ENCODE data around the gene KLC3.

The KLC3 gene

DNA sequence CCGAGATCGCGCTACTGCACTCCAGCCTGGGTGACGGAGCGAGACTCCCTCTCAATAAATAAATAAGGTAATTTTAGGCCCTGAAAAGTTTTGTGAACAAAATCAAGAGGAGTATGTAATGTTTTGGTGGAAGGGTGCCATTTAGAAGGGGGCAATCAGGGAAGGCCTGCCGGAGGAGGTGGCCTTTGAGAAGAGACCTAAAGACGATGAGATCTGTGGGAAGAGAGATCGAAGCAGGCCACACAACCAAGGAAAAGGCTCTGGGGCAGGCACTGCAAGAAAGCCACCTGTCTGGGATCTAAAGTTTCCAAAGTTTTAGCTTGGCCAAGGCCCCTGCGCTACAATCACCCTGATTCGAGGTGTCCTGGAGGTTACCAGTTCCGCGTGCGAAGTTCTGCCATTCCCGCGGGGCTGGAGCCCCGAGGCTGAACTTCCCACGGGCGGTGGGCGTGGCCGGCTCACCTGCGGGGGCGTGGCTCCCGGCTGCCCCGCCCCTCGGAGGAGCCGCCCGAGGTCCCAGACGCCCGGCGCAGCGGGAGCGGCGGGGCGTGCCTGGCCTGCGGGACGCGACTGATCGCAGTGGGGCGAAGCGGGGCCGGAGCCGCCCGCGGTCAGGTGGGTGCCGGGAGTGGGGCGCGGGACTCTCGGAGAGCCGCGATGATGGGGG lies at the start of gene KLC3:
Gene KLC3 (plus strand): TSS at position 519 of the 667 bp plus-strand sequence. CDS start 4,792 bp downstream, outside the sequence.
- peak within 1 kb of the TSS; percentile 18 for H3K4me3 ChIP-seq (ENCODE audit: low read depth, low read length)
- in situ Hi-C loops (cut with HindIII; ENCODE audit: low sequenced_read_pairs): no loop called here
- no peak for TF ChIP-seq CTCF (IDR thresholded peaks at IDR 0.05; ENCODE audit: low read depth, low read length, missing control alignments)
- no peak for DNase-seq (ENCODE audit: low read depth)

DNA sequence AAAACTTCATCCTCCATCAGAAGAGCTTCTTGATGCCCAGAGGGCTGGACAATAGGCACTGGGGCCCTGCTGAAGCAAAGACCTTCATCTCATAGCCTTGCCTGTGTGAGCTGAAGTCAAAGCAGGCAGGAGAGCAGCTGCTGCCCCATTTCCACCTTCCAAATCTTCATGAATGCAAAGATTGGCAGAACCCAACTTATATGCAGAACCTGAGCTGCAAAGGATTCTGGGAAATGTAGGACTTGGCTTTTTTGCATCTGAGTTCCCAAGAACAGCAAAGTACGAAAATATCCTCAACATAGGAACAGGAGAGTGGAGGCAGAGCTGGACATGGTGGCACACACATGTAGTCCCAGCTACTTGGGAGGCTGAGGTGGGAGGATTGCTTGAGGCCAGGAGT lies 48.7 kb upstream of the KLC3 start:
- no peak for TF ChIP-seq CTCF (IDR thresholded peaks at IDR 0.05; ENCODE audit: low read depth, low read length, missing control alignments)
- DNase-seq (ENCODE audit: low read depth): no peak
- H3K4me3 ChIP-seq (ENCODE audit: low read depth, low read length): no peak overlapping the region
- in situ Hi-C loops (cut with HindIII; ENCODE audit: low sequenced_read_pairs): no loop called here

DNA sequence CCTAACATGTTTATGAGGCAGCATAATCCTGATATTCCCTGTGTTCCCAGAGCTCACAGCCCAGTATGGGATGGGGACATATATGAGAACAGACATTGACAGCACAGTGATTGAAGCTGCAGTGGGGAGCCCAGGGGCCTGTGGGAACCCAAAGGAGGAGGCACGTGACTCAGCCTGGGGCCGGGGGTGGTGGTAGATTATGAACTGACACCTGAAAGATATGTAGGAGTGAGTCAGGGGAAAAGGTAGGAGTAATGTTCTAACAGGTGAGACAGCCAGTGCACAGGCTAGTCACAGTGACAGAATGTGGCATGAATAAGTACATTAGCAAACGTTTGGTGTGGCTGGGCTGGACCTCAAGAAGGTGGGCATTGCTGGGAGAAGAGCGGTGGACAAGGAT lies 46.9 kb upstream of the KLC3 start:
- in situ Hi-C loops (cut with HindIII; ENCODE audit: low sequenced_read_pairs): no loop called here
- no peak for DNase-seq (ENCODE audit: low read depth)
- H3K4me3 ChIP-seq (ENCODE audit: low read depth, low read length): no peak overlapping the region
- no peak for TF ChIP-seq CTCF (IDR thresholded peaks at IDR 0.05; ENCODE audit: low read depth, low read length, missing control alignments)

DNA sequence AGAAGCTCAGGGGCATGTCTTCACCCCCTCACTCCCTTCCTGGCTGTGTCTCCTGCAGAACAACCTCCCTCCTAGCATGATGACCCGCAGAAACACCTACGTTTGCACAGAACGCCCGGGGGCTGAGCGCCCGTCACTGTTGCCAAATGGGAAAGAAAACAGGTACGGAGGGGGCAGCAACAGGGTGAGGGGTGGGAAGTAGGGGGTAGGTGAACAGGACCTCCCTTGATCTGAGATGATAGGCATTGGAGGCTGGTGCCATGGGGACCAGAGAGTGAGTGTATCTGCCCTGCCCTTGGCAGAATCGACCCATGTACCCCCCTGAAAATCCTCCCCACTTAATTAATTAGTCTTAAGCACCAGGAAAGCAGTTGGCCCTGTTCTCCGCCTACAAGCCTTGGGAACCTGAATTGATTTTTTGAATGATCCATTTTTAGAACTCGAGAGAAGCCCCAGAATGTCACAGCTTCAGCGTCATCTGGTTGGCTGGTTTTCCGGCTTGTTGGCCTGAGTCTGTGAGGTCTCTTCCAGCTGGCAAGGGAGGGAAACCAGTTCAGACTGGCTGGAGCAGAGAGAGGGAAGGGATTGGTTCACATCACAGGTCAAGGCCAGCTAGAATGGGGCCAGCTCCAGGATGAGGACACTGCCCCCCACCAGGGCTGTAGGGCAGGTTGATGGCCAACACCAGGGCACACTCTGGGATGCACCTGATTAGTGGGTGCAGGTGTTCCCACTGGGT lies 46.1 kb upstream of the KLC3 start:
- no peak for DNase-seq (ENCODE audit: low read depth)
- H3K4me3 ChIP-seq (ENCODE audit: low read depth, low read length): no peak overlapping the region
- no peak for TF ChIP-seq CTCF (IDR thresholded peaks at IDR 0.05; ENCODE audit: low read depth, low read length, missing control alignments)
- in situ Hi-C loops (cut with HindIII; ENCODE audit: low sequenced_read_pairs): no loop called here

DNA sequence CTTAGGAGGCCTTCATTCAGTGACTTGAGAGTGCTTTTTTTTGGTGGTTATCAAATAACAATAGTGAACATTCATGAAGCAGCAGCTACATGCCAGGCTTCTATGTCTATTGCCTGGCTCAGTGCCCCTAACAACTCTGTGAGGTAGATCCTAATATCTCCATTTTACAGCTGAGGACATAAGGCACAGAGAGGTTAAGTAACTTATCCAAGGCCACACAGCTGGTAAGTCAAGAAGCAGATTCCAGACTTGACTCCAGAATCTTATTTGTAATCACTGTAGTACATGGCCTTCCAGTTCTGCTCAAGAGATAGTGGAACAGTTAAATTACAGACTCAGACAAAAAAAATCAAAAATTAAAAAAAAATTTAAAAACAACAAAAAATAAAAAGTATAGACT lies 44.7 kb upstream of the KLC3 start:
- no peak overlapping the region for H3K4me3 ChIP-seq (ENCODE audit: low read depth, low read length)
- DNase-seq (ENCODE audit: low read depth): no peak
- no peak for TF ChIP-seq CTCF (IDR thresholded peaks at IDR 0.05; ENCODE audit: low read depth, low read length, missing control alignments)
- in situ Hi-C loops (cut with HindIII; ENCODE audit: low sequenced_read_pairs): no loop called here

DNA sequence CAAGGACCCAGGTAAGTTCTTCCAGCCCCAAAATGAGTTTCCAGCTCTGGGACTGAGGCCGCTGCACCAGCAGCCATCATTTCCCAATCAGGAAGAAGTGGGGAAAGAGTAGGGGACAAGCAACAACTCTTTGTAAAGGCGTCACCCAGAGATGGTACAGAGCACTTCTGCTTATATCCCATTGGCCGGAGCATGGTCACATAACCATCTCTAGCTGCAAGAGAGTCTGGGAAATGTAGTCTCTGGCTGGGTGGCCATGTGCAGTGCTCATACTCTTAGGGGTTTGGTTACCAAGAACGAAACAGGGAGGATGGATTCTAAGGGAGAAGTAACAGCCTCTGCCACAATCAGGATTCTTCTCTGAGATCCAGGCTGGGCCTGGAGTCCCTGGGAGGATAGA lies 44.2 kb upstream of the KLC3 start:
- no peak for TF ChIP-seq CTCF (IDR thresholded peaks at IDR 0.05; ENCODE audit: low read depth, low read length, missing control alignments)
- no peak overlapping the region for H3K4me3 ChIP-seq (ENCODE audit: low read depth, low read length)
- no peak for DNase-seq (ENCODE audit: low read depth)
- in situ Hi-C loops (cut with HindIII; ENCODE audit: low sequenced_read_pairs): no loop called here
